CD14-positive monocyte (primary cell): ENCODE data around the gene SEMA3G. TPM values are rescaled to one million over a fixed set of nuclear protein-coding genes. Genes with fewer than 3 reads are reported as not detected.

Source experiments
- DNase-seq, 3 donors: peaks; one replicate each; pipeline ENCODE4 v3.0.0-alpha.2; 2011 to 2022
- H2AFZ ChIP-seq: 2 replicates; pipeline ENCODE4 v1.6.0; 2012; ENCODE audit warnings: mild to moderate bottlenecking, low read depth, low read length, inconsistent platforms; ENCODE audit not compliant: insufficient read depth, poor library complexity, severe bottlenecking
- H3K27ac ChIP-seq, 2 donors: 1 replicate in 1 of 2; 2 replicates in 1 of 2; pipeline ENCODE4 v1.5.1; 2012 to 2013; ENCODE audit warnings: low read length in 2 of 2, control low read depth in 1 of 2, inconsistent platforms in 1 of 2, low read depth in 1 of 2, mild to moderate bottlenecking in 1 of 2
- H3K27me3 ChIP-seq, 2 donors: one replicate each; pipeline versions ENCODE4 v1.6.0 to v1.6.1; 2011 to 2013; ENCODE audit warnings: low read length in 2 of 2; ENCODE audit not compliant: control insufficient read depth in 2 of 2, insufficient read depth in 2 of 2
- H3K36me3 ChIP-seq, 2 donors: replicated peaks in 1 of 2; 1 replicate in 1 of 2; 2 replicates in 1 of 2; pipeline versions ENCODE4 v1.5.1 to v1.6.1; 2012 to 2013; ENCODE audit warnings: low read length in 2 of 2, control low read depth in 1 of 2, inconsistent platforms in 1 of 2, mild to moderate bottlenecking in 1 of 2; ENCODE audit not compliant: insufficient read depth in 2 of 2, control insufficient read depth in 1 of 2
- H3K4me1 ChIP-seq, 2 donors: 1 replicate in 1 of 2; 2 replicates in 1 of 2; pipeline versions ENCODE4 v1.5.1 to v1.6.1; 2012 to 2013; ENCODE audit warnings: low read length in 2 of 2, control low read depth in 1 of 2, inconsistent platforms in 1 of 2, mild to moderate bottlenecking in 1 of 2, moderate library complexity in 1 of 2; ENCODE audit not compliant: insufficient read depth in 2 of 2, control insufficient read depth in 1 of 2
- H3K4me2 ChIP-seq: replicated peaks from 2 replicates; pipeline ENCODE3; 2012; ENCODE audit warnings: low read length, moderate library complexity, mild to moderate bottlenecking; ENCODE audit not compliant: poor library complexity, severe bottlenecking; ENCODE audit errors: extremely low read depth
- H3K4me3 ChIP-seq, 3 experiments: fragments of 200-600 bp in 1 of 3; sonication (generic) in 1 of 3; replicated peaks in 1 of 3; 1 replicate in 2 of 3; 2 replicates in 1 of 3; pipeline ENCODE4 v1.5.1; 2011 to 2013; ENCODE audit warnings: low read length in 3 of 3, mild to moderate bottlenecking in 3 of 3, control low read depth in 2 of 3, low read depth in 2 of 3, inconsistent platforms in 1 of 3, moderate library complexity in 1 of 3
- H3K79me2 ChIP-seq: 2 replicates; pipeline ENCODE4 v1.6.0; 2012; ENCODE audit warnings: mild to moderate bottlenecking, control low read depth, inconsistent platforms, low read length, moderate library complexity; ENCODE audit not compliant: insufficient read depth
- H3K9ac ChIP-seq: 2 replicates; pipeline ENCODE4 v1.6.0; 2017; ENCODE audit warnings: low read length, mild to moderate bottlenecking; ENCODE audit not compliant: insufficient read depth, poor library complexity, severe bottlenecking
- H3K9me3 ChIP-seq, 2 donors: replicated peaks in 1 of 2; 1 replicate in 1 of 2; 2 replicates in 1 of 2; pipeline versions ENCODE4 v1.5.1 to v1.6.1; 2012 to 2013; ENCODE audit warnings: low read length in 2 of 2, control low read depth in 1 of 2; ENCODE audit not compliant: control insufficient read depth in 1 of 2, insufficient read depth in 1 of 2
- H4K20me1 ChIP-seq: 2 replicates; pipeline ENCODE4 v1.6.0; 2012; ENCODE audit warnings: mild to moderate bottlenecking, low read length, control low read depth, moderate library complexity; ENCODE audit not compliant: insufficient read depth
- H3K27ac Mint-ChIP-seq, 7 donors: one replicate each; pipeline ENCODE4 v1.8.0; 2020; ENCODE audit warnings: mild to moderate bottlenecking in 7 of 7, mixed read lengths in 7 of 7, moderate library complexity in 6 of 7, inconsistent platforms in 2 of 7
- H3K27me3 Mint-ChIP-seq, 3 donors: one replicate each; pipeline ENCODE4 v1.8.0; 2021 to 2022; ENCODE audit warnings: low read depth in 3 of 3, mild to moderate bottlenecking in 3 of 3, mixed read lengths in 3 of 3, moderate library complexity in 3 of 3, inconsistent platforms in 1 of 3
- H3K36me3 Mint-ChIP-seq, 2 donors: one replicate each; pipeline ENCODE4 v1.8.0; 2020; ENCODE audit warnings: mixed read lengths in 2 of 2, inconsistent platforms in 1 of 2, mild to moderate bottlenecking in 1 of 2
- H3K4me1 Mint-ChIP-seq: one replicate; pipeline ENCODE4 v1.8.0; 2020; ENCODE audit warnings: mild to moderate bottlenecking, mixed read lengths
- H3K4me3 Mint-ChIP-seq, 2 donors: one replicate each; pipeline ENCODE4 v1.8.0; 2020; ENCODE audit warnings: mild to moderate bottlenecking in 2 of 2, mixed read lengths in 2 of 2, moderate library complexity in 1 of 2
- H3K9me3 Mint-ChIP-seq, 7 donors: one replicate each; pipeline ENCODE4 v1.8.0; 2020 to 2022; ENCODE audit warnings: mixed read lengths in 7 of 7, mild to moderate bottlenecking in 6 of 7, moderate library complexity in 6 of 7, inconsistent platforms in 2 of 7
- CTCF ChIP-seq: fragments of 200-600 bp; IDR thresholded peaks from one replicate; pipeline ENCODE4 v1.8.0; 2022; ENCODE audit warnings: antibody characterized with exemption, mild to moderate bottlenecking
- WGBS: methylation state at CpG from one replicate; pipeline ENCODE4 v1.1.5; 2013; ENCODE audit warnings: missing lambda C conversion rate; ENCODE audit not compliant: insufficient coverage; 5-methylcytosine and 5-hydroxymethylcytosine counted together
- intact Hi-C, 2 donors: fragments of 100-400 bp; cut with micrococcal nuclease; formaldehyde crosslinking; loops; one replicate each; pipeline versions ENCODE4 v1.15.0 to v1.15.1; 2023
- polyA plus RNA-seq, 3 donors: library from polyadenylated mRNA; depleted of rRNA in 1 of 3; unstranded in 2 of 3; stranded (reverse) in 1 of 3; fragments of 300-500 nt in 2 of 3; fragments of >200 nt in 1 of 3; fragmentation: Illumina TruSeq in 2 of 3; gene quantifications; 1 replicate in 2 of 3; 2 replicates in 1 of 3; pipeline ENCODE4 v1.2.3, GENCODE V29; 2012 to 2021

The SEMA3G gene
- polyA plus RNA-seq, 3 donors, result 0.03 TPM; not detected in 2

- Mint-ChIP-seq H3K4me1 (no peaks in the 10 kb centered on the region), H3K27ac (no peak overlapping the region), H3K36me3 (peaks cover 32 to 44% of the 10 kb centered on the region in 2 donors), H3K4me3 (no peak overlapping the region), H3K27me3 (peaks cover 0 to 2% (median 0%) of the 10 kb centered on the region in 3 donors), H3K9me3 (peaks cover 0 to 2% (median 0%) of the 10 kb centered on the region in 7 donors)
- 100% methylated on average over 1 of the region's 3 CpGs for WGBS
- no peaks in the 10 kb centered on the region for H3K4me1 ChIP-seq
- H3K27ac ChIP-seq, result no peak overlapping the region
- intact Hi-C loops, result no loop called here
- no peaks in the 10 kb centered on the region for H3K27me3 ChIP-seq
- H2AFZ ChIP-seq, result no peak overlapping the region
- H3K9ac ChIP-seq, result no peak overlapping the region
- H3K36me3 ChIP-seq, result peaks cover 11 to 26% of the 10 kb centered on the region in 2 donors
- no peak overlapping the region for H3K4me2 ChIP-seq
- H3K9me3 ChIP-seq, result no peaks in the 10 kb centered on the region
- peaks cover 4% of the 10 kb centered on the region for H3K79me2 ChIP-seq
- no peak for TF ChIP-seq CTCF
- H3K4me3 ChIP-seq, result no peak overlapping the region
- no peak for DNase-seq
- H4K20me1 ChIP-seq, result no peaks in the 10 kb centered on the region
Observed at GRCh38 chr3:52422669-52423068, 22.2 kb downstream of the SEMA3G start.

- H3K27ac Mint-ChIP-seq, result peak overlapping the region in 2 of 7 donors; percentile 6 to 16
- H3K4me1 ChIP-seq, result peaks cover 7 to 8% of the 10 kb centered on the region in 2 donors
- TF ChIP-seq CTCF, result no peak
- H3K4me3 Mint-ChIP-seq, result no peak overlapping the region
- peaks cover 11 to 26% of the 10 kb centered on the region in 2 donors for H3K36me3 ChIP-seq
- peaks cover 34 to 44% of the 10 kb centered on the region in 2 donors for H3K36me3 Mint-ChIP-seq
- no peaks in the 10 kb centered on the region for H3K27me3 Mint-ChIP-seq
- H3K79me2 ChIP-seq, result peaks cover 15% of the 10 kb centered on the region
- no peaks in the 10 kb centered on the region for H4K20me1 ChIP-seq
- no peak overlapping the region for H3K9ac ChIP-seq
- no peak overlapping the region for H3K4me3 ChIP-seq
- H3K27me3 ChIP-seq, result no peaks in the 10 kb centered on the region
- H3K9me3 ChIP-seq, result no peaks in the 10 kb centered on the region
- H3K4me1 Mint-ChIP-seq, result peaks cover 8% of the 10 kb centered on the region
- no peak for DNase-seq
- no peak overlapping the region for H3K27ac ChIP-seq
- peaks cover 0 to 2% (median 0%) of the 10 kb centered on the region in 7 donors for H3K9me3 Mint-ChIP-seq
- H3K4me2 ChIP-seq, result no peak overlapping the region
- 83% methylated on average over 2 of the region's 2 CpGs for WGBS
- intact Hi-C loops, result loop anchor here in 1 of 2 donors (2.0 kb wide), 1 partner anchor 20 kb away; no protein-coding TSS in a partner anchor
- H2AFZ ChIP-seq, result no peak overlapping the region
Observed at GRCh38 chr3:52420388-52420787, 24.5 kb downstream of the SEMA3G start.
